HG03469 (cell line): ENCODE data around the gene MYO16.

Source experiments
- ATAC-seq: cut with Tn5 transposase; IDR thresholded peaks from one replicate; pipeline ENCODE4 v1.9.1; 2021; ENCODE audit warnings: mild to moderate bottlenecking, moderate library complexity, moderate number of reproducible peaks; ENCODE audit not compliant: unreplicated experiment

Gene MYO16

GRCh38 chr13:108924541-108924940, 295.1 kb downstream of the MYO16 start:
- no peak for ATAC-seq

GRCh38 chr13:108925070-108925469, 295.7 kb downstream of the MYO16 start:
- no peak for ATAC-seq

GRCh38 chr13:108926862-108927261, 297.5 kb downstream of the MYO16 start:
- ATAC-seq, result no peak

- ATAC-seq, result no peak
These were observed 298.2 kb downstream of the MYO16 start for GRCh38 chr13:108927615-108928014.

GRCh38 chr13:108929532-108930206, 300.3 kb downstream of the MYO16 start:
- no peak for ATAC-seq

GRCh38 chr13:108932196-108932595, 302.8 kb downstream of the MYO16 start:
- ATAC-seq, result no peak

- ATAC-seq, result no peak
These were observed 303.6 kb downstream of the MYO16 start for GRCh38 chr13:108933061-108933460.

GRCh38 chr13:108938155-108938554, 308.7 kb downstream of the MYO16 start:
- no peak for ATAC-seq

- ATAC-seq, result no peak
These were observed 310.7 kb downstream of the MYO16 start for GRCh38 chr13:108940121-108940520.

GRCh38 chr13:108943842-108944241, 314.4 kb downstream of the MYO16 start:
- ATAC-seq, result no peak

GRCh38 chr13:108944760-108945159, 315.3 kb downstream of the MYO16 start:
- ATAC-seq, result no peak

GRCh38 chr13:108947551-108948030, 318.2 kb downstream of the MYO16 start:
- ATAC-seq, result no peak

GRCh38 chr13:108948251-108948671, 318.9 kb downstream of the MYO16 start:
- no peak for ATAC-seq

- ATAC-seq, result no peak
These were observed 321.1 kb downstream of the MYO16 start for GRCh38 chr13:108950333-108951010.

- no peak for ATAC-seq
These were observed 326.3 kb downstream of the MYO16 start for GRCh38 chr13:108955741-108956140.

- ATAC-seq, result no peak
These were observed 328.1 kb downstream of the MYO16 start for GRCh38 chr13:108957369-108958012.

- ATAC-seq, result no peak
These were observed 328.6 kb downstream of the MYO16 start for GRCh38 chr13:108958013-108958376.

- ATAC-seq, result no peak
These were observed 329.8 kb downstream of the MYO16 start for GRCh38 chr13:108959234-108959633.

- ATAC-seq, result no peak
These were observed 330.6 kb downstream of the MYO16 start for GRCh38 chr13:108960006-108960405.

- ATAC-seq, result peak; percentile 95
These were observed 332.2 kb downstream of the MYO16 start for GRCh38 chr13:108961542-108962125.

- ATAC-seq, result no peak
These were observed 333.2 kb downstream of the MYO16 start for GRCh38 chr13:108962654-108963053.
